Right ventricle myocardium inferior (tissue), 1 donor: ENCODE results near the gene PTPN21. TPM values are rescaled to one million over a fixed set of nuclear protein-coding genes. Genes with fewer than 3 reads are reported as not detected.

ENCODE experiments used
- ATAC-seq: fragments of 200-7000 bp; cut with Tn5 transposase; one replicate; pipeline ENCODE4 v1.9.1; 2020; ENCODE audit warnings: mild to moderate bottlenecking, moderate library complexity
- DNase-seq: peaks from one replicate; pipeline ENCODE4 v3.0.0; 2021; ENCODE audit errors: missing footprints
- intact Hi-C: fragments of 100-400 bp; cut with DNase I; formaldehyde crosslinking; loops from one replicate; pipeline ENCODE4 v1.11.0; 2022
- total RNA-seq: library from RNA; stranded (reverse); fragmentation: NEBNext Ultra II Directional; extraction: Animal tissue kit (Norgen Biotek cat#: 25700); gene quantifications from one replicate; pipeline ENCODE4 v1.2.1, GENCODE V29; 2021
- donor health status: DM: no; HTN: yes; CAD: no; lungs with severe emphysema.

PTPN21 gene
- total RNA-seq, 1 donor from 2014 or later: 30.8 TPM

GRCh38 chr14:88519907-88520306, 34.9 kb downstream of the PTPN21 start:
- ATAC-seq (no peak), DNase-seq (no peak)
- intact Hi-C loops: no loop called here

GRCh38 chr14:88518592-88519512, 36.0 kb downstream of the PTPN21 start:
- no peak for ATAC-seq
- no peak for DNase-seq
- intact Hi-C loops: no loop called here

- intact Hi-C loops: no loop called here
- ATAC-seq: no peak
- DNase-seq: no peak
Measured at GRCh38 chr14:88516861-88517357, 37.9 kb downstream of the PTPN21 start.

- intact Hi-C loops: no loop called here
- DNase-seq (no peak), ATAC-seq (no peak)
Measured at GRCh38 chr14:88515499-88516221, 39.1 kb downstream of the PTPN21 start.

GRCh38 chr14:88507208-88507607, 47.6 kb downstream of the PTPN21 start:
- intact Hi-C loops: no loop called here
- DNase-seq (no peak), ATAC-seq (no peak)

GRCh38 chr14:88505621-88506020, 49.2 kb downstream of the PTPN21 start:
- no peak for ATAC-seq
- intact Hi-C loops: no loop called here
- no peak for DNase-seq

GRCh38 chr14:88504602-88505001, 50.2 kb downstream of the PTPN21 start:
- intact Hi-C loops: no loop called here
- DNase-seq: no peak
- peak; percentile 50 for ATAC-seq

- no peak for DNase-seq
Measured at GRCh38 chr14:88503754-88504406, 50.9 kb downstream of the PTPN21 start.

GRCh38 chr14:88502740-88503139, 52.1 kb downstream of the PTPN21 start:
- DNase-seq: no peak
- ATAC-seq: no peak
- intact Hi-C loops: no loop called here

More at GRCh38 chr14:88503754-88504406, 50.9 kb downstream of the PTPN21 start:
- intact Hi-C loops: no loop called here
- no peak for ATAC-seq

GRCh38 chr14:88500611-88501010, 54.2 kb downstream of the PTPN21 start:
- DNase-seq: no peak
- ATAC-seq: no peak
- intact Hi-C loops: no loop called here

- intact Hi-C loops: no loop called here
- DNase-seq: no peak
- ATAC-seq: no peak
Measured at GRCh38 chr14:88499225-88499624, 55.6 kb downstream of the PTPN21 start.

GRCh38 chr14:88496414-88496813, 58.4 kb downstream of the PTPN21 start:
- intact Hi-C loops: no loop called here
- ATAC-seq (no peak), DNase-seq (no peak)

- DNase-seq (peak; percentile 72), ATAC-seq (peak; percentile 79)
- intact Hi-C loops: loop anchor here (2.0 to 5.0 kb wide), 2 partner anchors 44 to 67 kb away; no protein-coding TSS in a partner anchor
Measured at GRCh38 chr14:88493392-88494185, 61.2 kb downstream of the PTPN21 start.

- peak; percentile 75 for ATAC-seq
- DNase-seq: peak; percentile 68
- intact Hi-C loops: loop anchor here (2.0 to 5.0 kb wide), 2 partner anchors 45 to 68 kb away; no protein-coding TSS in a partner anchor
Measured at GRCh38 chr14:88492272-88493089, 62.3 kb downstream of the PTPN21 start.

GRCh38 chr14:88490168-88490567, 64.6 kb downstream of the PTPN21 start:
- intact Hi-C loops: loop anchor here (5.0 kb wide), 1 partner anchor 47 kb away; no protein-coding TSS in a partner anchor
- no peak for ATAC-seq

GRCh38 chr14:88488897-88489296, 65.9 kb downstream of the PTPN21 start:
- intact Hi-C loops: no loop called here
- DNase-seq: no peak
- ATAC-seq: no peak

More at GRCh38 chr14:88490168-88490567, 64.6 kb downstream of the PTPN21 start:
- DNase-seq: no peak

- DNase-seq (peak; percentile 65), ATAC-seq (no peak)
- intact Hi-C loops: no loop called here
Measured at GRCh38 chr14:88488081-88488480, 66.7 kb downstream of the PTPN21 start.
